Vagina (tissue), 2 donors: ENCODE data around the gene PI4KB.

Experiments used
- POLR2A ChIP-seq, 2 donors: fragments of 450-650 bp; IDR thresholded peaks; one replicate each; pipeline ENCODE4 v1.6.1; 2017; ENCODE audit warnings: antibody characterized with exemption in 2 of 2, mild to moderate bottlenecking in 2 of 2, moderate library complexity in 2 of 2
- POLR2AphosphoS5 ChIP-seq, 2 donors: sonication (generic); formaldehyde crosslinking; IDR thresholded peaks; one replicate each; pipeline ENCODE4 v1.9.0; 2017; ENCODE audit warnings: antibody characterized with exemption in 2 of 2, mild to moderate bottlenecking in 2 of 2, low read depth in 1 of 2; ENCODE audit not compliant: insufficient read depth in 1 of 2
- TF ChIP-seq, protein P1 (sequence below), 3 experiments: fragments of 450-650 bp in 2 of 3; fragments of 200-600 bp in 1 of 3; sonication (generic) in 1 of 3; IDR thresholded peaks; one replicate each; pipeline ENCODE4 v1.5.1; 2017 to 2019; ENCODE audit warnings: antibody characterized with exemption in 3 of 3, mild to moderate bottlenecking in 2 of 3, moderate library complexity in 2 of 3

DNA sequence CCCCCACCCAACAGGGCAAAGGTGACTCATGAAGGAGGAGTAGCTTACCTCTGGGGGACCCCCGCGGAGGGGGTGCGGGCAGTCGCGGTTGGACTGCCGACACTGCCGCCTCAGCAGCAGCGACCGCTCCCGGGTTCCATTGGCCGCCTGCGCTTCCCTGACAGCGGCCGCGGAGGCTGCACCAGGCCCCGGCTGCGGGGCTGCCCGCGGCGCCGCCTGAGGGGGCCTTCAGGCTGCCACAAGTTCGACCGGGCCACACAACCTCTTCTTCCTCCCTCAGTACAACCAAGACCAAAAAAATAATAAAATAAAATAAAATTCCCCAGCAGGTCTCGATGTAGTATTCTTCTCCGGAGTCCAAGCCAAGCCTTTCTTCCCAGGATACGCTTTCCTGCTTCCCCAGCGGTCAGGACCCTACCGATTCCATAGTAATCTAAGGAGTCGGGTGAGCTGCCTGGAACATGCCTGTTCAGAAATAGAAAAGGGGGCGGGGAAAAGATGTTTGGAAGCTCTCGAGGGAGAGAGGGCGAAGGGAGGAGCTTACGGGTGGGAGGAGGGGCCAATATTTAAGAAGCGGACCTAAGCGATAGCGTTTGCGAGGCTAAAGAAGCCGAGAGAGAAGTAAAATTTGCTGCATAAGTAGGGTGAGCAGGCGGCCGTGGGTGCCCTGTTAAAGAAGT, at the start of gene PI4KB:
- TF ChIP-seq, protein P1, sequence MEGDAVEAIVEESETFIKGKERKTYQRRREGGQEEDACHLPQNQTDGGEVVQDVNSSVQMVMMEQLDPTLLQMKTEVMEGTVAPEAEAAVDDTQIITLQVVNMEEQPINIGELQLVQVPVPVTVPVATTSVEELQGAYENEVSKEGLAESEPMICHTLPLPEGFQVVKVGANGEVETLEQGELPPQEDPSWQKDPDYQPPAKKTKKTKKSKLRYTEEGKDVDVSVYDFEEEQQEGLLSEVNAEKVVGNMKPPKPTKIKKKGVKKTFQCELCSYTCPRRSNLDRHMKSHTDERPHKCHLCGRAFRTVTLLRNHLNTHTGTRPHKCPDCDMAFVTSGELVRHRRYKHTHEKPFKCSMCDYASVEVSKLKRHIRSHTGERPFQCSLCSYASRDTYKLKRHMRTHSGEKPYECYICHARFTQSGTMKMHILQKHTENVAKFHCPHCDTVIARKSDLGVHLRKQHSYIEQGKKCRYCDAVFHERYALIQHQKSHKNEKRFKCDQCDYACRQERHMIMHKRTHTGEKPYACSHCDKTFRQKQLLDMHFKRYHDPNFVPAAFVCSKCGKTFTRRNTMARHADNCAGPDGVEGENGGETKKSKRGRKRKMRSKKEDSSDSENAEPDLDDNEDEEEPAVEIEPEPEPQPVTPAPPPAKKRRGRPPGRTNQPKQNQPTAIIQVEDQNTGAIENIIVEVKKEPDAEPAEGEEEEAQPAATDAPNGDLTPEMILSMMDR (IDR thresholded peaks at IDR 0.05), result no peak
- TF ChIP-seq POLR2A (IDR thresholded peaks at IDR 0.05) (no peak), POLR2AphosphoS5 (IDR thresholded peaks at IDR 0.05; ENCODE audit: insufficient read depth in 1 of 2, low read depth in 1 of 2) (peak; percentile 73 to 97)
